Measurements from ENCODE around the gene EYS.

EYS gene

GRCh38 chr6:64293298-64293697 is 1413.7 kb downstream of the EYS start:
- DNase-seq = peak; percentile 28
- Histone ChIP-seq H3K79me1 (replicated peaks; ENCODE audit: low read length, poor library complexity, severe bottlenecking) (no peaks in the 10 kb centered on the region), H2BK5ac (ENCODE audit: low read depth, low read length, poor library complexity, severe bottlenecking) (no peak overlapping the region), H3K4me2 (ENCODE audit: low read length, poor library complexity, severe bottlenecking) (no peak overlapping the region), H3K4me3 (ENCODE audit: insufficient read depth in 1 of 2, low read depth in 1 of 2, low read length in 2 of 2) (no peak overlapping the region), H3K9me3 (ENCODE audit: control insufficient read depth, low read length) (no peaks in the 10 kb centered on the region), H2BK12ac (ENCODE audit: low read length in 2 of 2) (no peak overlapping the region), H2AK5ac (ENCODE audit: low read length, severe bottlenecking) (no peak overlapping the region), H3K14ac (ENCODE audit: low read length in 2 of 2) (no peak overlapping the region), H2AFZ (ENCODE audit: low read depth, low read length) (no peak overlapping the region), H3K4ac (ENCODE audit: low read depth in 1 of 2, low read length in 2 of 2) (no peak overlapping the region), H2BK120ac (ENCODE audit: low read depth, low read length) (no peak overlapping the region), H4K8ac (ENCODE audit: low read length) (no peak overlapping the region), H3K36me3 (ENCODE audit: control insufficient read depth in 1 of 2, insufficient read depth in 2 of 2, low read depth in 1 of 2, low read length in 2 of 2) (no peaks in the 10 kb centered on the region), H3K18ac (ENCODE audit: low read depth in 1 of 2, low read length in 2 of 2) (no peak overlapping the region), H4K91ac (ENCODE audit: low read length) (no peak overlapping the region), H3K9ac (ENCODE audit: low read length) (no peak overlapping the region), H2BK15ac (ENCODE audit: low read depth, poor library complexity, severe bottlenecking) (no peak overlapping the region), H3K4me1 (ENCODE audit: control insufficient read depth, insufficient read depth, low read depth, low read length) (no peaks in the 10 kb centered on the region), H3K27ac (ENCODE audit: low read length, poor library complexity, severe bottlenecking) (no peak overlapping the region), H3K27me3 (ENCODE audit: control insufficient read depth in 1 of 2, insufficient read depth in 1 of 2, low read length in 2 of 2) (no peaks in the 10 kb centered on the region), H3K23ac (ENCODE audit: low read length in 2 of 2) (no peak overlapping the region)

- H3K9me3 ChIP-seq (ENCODE audit: control insufficient read depth, low read length) = no peaks in the 10 kb centered on the region
- H2BK12ac ChIP-seq (ENCODE audit: low read length in 2 of 2) = no peak overlapping the region
- H2BK15ac ChIP-seq (ENCODE audit: low read depth, poor library complexity, severe bottlenecking) = no peak overlapping the region
- no peaks in the 10 kb centered on the region for H3K27me3 ChIP-seq (ENCODE audit: control insufficient read depth in 1 of 2, insufficient read depth in 1 of 2, low read length in 2 of 2)
- no peak overlapping the region for H3K4me2 ChIP-seq (ENCODE audit: low read length, poor library complexity, severe bottlenecking)
- 87% methylated on average over 3 of the region's 3 CpGs for WGBS
- no peak for DNase-seq
- no peak overlapping the region for H3K14ac ChIP-seq (ENCODE audit: low read length in 2 of 2)
- H3K36me3 ChIP-seq (ENCODE audit: control insufficient read depth in 1 of 2, insufficient read depth in 2 of 2, low read depth in 1 of 2, low read length in 2 of 2) = no peaks in the 10 kb centered on the region
- no peak overlapping the region for H2BK5ac ChIP-seq (ENCODE audit: low read depth, low read length, poor library complexity, severe bottlenecking)
- H3K27ac ChIP-seq (ENCODE audit: low read length, poor library complexity, severe bottlenecking) = no peak overlapping the region
- H3K4me3 ChIP-seq (ENCODE audit: insufficient read depth in 1 of 2, low read depth in 1 of 2, low read length in 2 of 2) = no peak overlapping the region
- no peaks in the 10 kb centered on the region for H3K79me1 ChIP-seq (replicated peaks; ENCODE audit: low read length, poor library complexity, severe bottlenecking)
- H3K9ac ChIP-seq (ENCODE audit: low read length) = no peak overlapping the region
- H3K23ac ChIP-seq (ENCODE audit: low read length in 2 of 2) = no peak overlapping the region
- no peak overlapping the region for H2BK120ac ChIP-seq (ENCODE audit: low read depth, low read length)
- no peaks in the 10 kb centered on the region for H3K4me1 ChIP-seq (ENCODE audit: control insufficient read depth, insufficient read depth, low read depth, low read length)
- no peak overlapping the region for H3K4ac ChIP-seq (ENCODE audit: low read depth in 1 of 2, low read length in 2 of 2)
- no peak overlapping the region for H3K18ac ChIP-seq (ENCODE audit: low read depth in 1 of 2, low read length in 2 of 2)
- no peak overlapping the region for H2AK5ac ChIP-seq (ENCODE audit: low read length, severe bottlenecking)
- H4K91ac ChIP-seq (ENCODE audit: low read length) = no peak overlapping the region
- H4K8ac ChIP-seq (ENCODE audit: low read length) = no peak overlapping the region
- H2AFZ ChIP-seq (ENCODE audit: low read depth, low read length) = no peak overlapping the region
These were observed 1416.2 kb downstream of the EYS start for GRCh38 chr6:64290867-64291266.

- H3K27me3 ChIP-seq (ENCODE audit: control insufficient read depth in 1 of 2, insufficient read depth in 1 of 2, low read length in 2 of 2) = no peaks in the 10 kb centered on the region
- no peak overlapping the region for H3K14ac ChIP-seq (ENCODE audit: low read length in 2 of 2)
- H3K36me3 ChIP-seq (ENCODE audit: control insufficient read depth in 1 of 2, insufficient read depth in 2 of 2, low read depth in 1 of 2, low read length in 2 of 2) = no peaks in the 10 kb centered on the region
- H2BK12ac ChIP-seq (ENCODE audit: low read length in 2 of 2) = no peak overlapping the region
- no peak overlapping the region for H3K18ac ChIP-seq (ENCODE audit: low read depth in 1 of 2, low read length in 2 of 2)
- no peak overlapping the region for H3K4me3 ChIP-seq (ENCODE audit: insufficient read depth in 1 of 2, low read depth in 1 of 2, low read length in 2 of 2)
- no peak overlapping the region for H3K4me2 ChIP-seq (ENCODE audit: low read length, poor library complexity, severe bottlenecking)
- no peak overlapping the region for H3K23ac ChIP-seq (ENCODE audit: low read length in 2 of 2)
- H3K9ac ChIP-seq (ENCODE audit: low read length) = no peak overlapping the region
- H2BK15ac ChIP-seq (ENCODE audit: low read depth, poor library complexity, severe bottlenecking) = no peak overlapping the region
- H2AK5ac ChIP-seq (ENCODE audit: low read length, severe bottlenecking) = no peak overlapping the region
- no peak overlapping the region for H2BK120ac ChIP-seq (ENCODE audit: low read depth, low read length)
- no peak overlapping the region for H4K8ac ChIP-seq (ENCODE audit: low read length)
- no peaks in the 10 kb centered on the region for H3K9me3 ChIP-seq (ENCODE audit: control insufficient read depth, low read length)
- H4K91ac ChIP-seq (ENCODE audit: low read length) = no peak overlapping the region
- no peak overlapping the region for H2BK5ac ChIP-seq (ENCODE audit: low read depth, low read length, poor library complexity, severe bottlenecking)
- H3K79me1 ChIP-seq (replicated peaks; ENCODE audit: low read length, poor library complexity, severe bottlenecking) = no peaks in the 10 kb centered on the region
- no peaks in the 10 kb centered on the region for H3K4me1 ChIP-seq (ENCODE audit: control insufficient read depth, insufficient read depth, low read depth, low read length)
- DNase-seq = no peak
- H3K4ac ChIP-seq (ENCODE audit: low read depth in 1 of 2, low read length in 2 of 2) = no peak overlapping the region
- no peak overlapping the region for H3K27ac ChIP-seq (ENCODE audit: low read length, poor library complexity, severe bottlenecking)
- WGBS = 86% methylated on average over 1 of the region's 1 CpG
- H2AFZ ChIP-seq (ENCODE audit: low read depth, low read length) = no peak overlapping the region
These were observed 1417.1 kb downstream of the EYS start for GRCh38 chr6:64289931-64290330.

- Histone ChIP-seq H3K79me1 (replicated peaks; ENCODE audit: low read length, poor library complexity, severe bottlenecking) (no peaks in the 10 kb centered on the region), H2AK5ac (ENCODE audit: low read length, severe bottlenecking) (no peak overlapping the region), H3K23ac (ENCODE audit: low read length in 2 of 2) (no peak overlapping the region), H3K18ac (ENCODE audit: low read depth in 1 of 2, low read length in 2 of 2) (no peak overlapping the region), H3K27me3 (ENCODE audit: control insufficient read depth in 1 of 2, insufficient read depth in 1 of 2, low read length in 2 of 2) (no peaks in the 10 kb centered on the region), H3K4ac (ENCODE audit: low read depth in 1 of 2, low read length in 2 of 2) (no peak overlapping the region), H4K8ac (ENCODE audit: low read length) (no peak overlapping the region), H2BK12ac (ENCODE audit: low read length in 2 of 2) (no peak overlapping the region), H4K91ac (ENCODE audit: low read length) (no peak overlapping the region), H3K9me3 (ENCODE audit: control insufficient read depth, low read length) (no peaks in the 10 kb centered on the region), H3K4me3 (ENCODE audit: insufficient read depth in 1 of 2, low read depth in 1 of 2, low read length in 2 of 2) (no peak overlapping the region), H3K36me3 (ENCODE audit: control insufficient read depth in 1 of 2, insufficient read depth in 2 of 2, low read depth in 1 of 2, low read length in 2 of 2) (no peaks in the 10 kb centered on the region), H3K4me2 (ENCODE audit: low read length, poor library complexity, severe bottlenecking) (no peak overlapping the region), H3K14ac (ENCODE audit: low read length in 2 of 2) (no peak overlapping the region), H2BK5ac (ENCODE audit: low read depth, low read length, poor library complexity, severe bottlenecking) (no peak overlapping the region), H3K27ac (ENCODE audit: low read length, poor library complexity, severe bottlenecking) (no peak overlapping the region), H2BK120ac (ENCODE audit: low read depth, low read length) (no peak overlapping the region), H2BK15ac (ENCODE audit: low read depth, poor library complexity, severe bottlenecking) (no peak overlapping the region), H3K4me1 (ENCODE audit: control insufficient read depth, insufficient read depth, low read depth, low read length) (no peaks in the 10 kb centered on the region), H2AFZ (ENCODE audit: low read depth, low read length) (no peak overlapping the region), H3K9ac (ENCODE audit: low read length) (no peak overlapping the region)
- no peak for DNase-seq
- 45% methylated on average over 3 of the region's 3 CpGs for WGBS
These were observed 1418.7 kb downstream of the EYS start for GRCh38 chr6:64288351-64288750.

Measured in mesenchymal stem cell (in vitro differentiated cells and primary cell).